A673 (cell line): Measurements from ENCODE around the gene PRKG1.

Source experiments
- EZH2 ChIP-seq: fragments of 200-600 bp; sonication (generic); IDR thresholded peaks from 2 replicates; pipeline ENCODE4 v1.6.1; 2017; ENCODE audit warnings: borderline replicate concordance, low read depth, mild to moderate bottlenecking, mixed read lengths, antibody characterized with exemption, low read length; ENCODE audit not compliant: poor library complexity, severe bottlenecking
- TF ChIP-seq, protein P1 (sequence below): fragments of 300-800, 200-600 bp; sonication (generic); conservative IDR thresholded peaks from 2 replicates; pipeline ENCODE4 v1.5.1; 2017; ENCODE audit warnings: low read depth, mild to moderate bottlenecking, antibody characterized with exemption, low read length, moderate library complexity, mixed read lengths

DNA sequence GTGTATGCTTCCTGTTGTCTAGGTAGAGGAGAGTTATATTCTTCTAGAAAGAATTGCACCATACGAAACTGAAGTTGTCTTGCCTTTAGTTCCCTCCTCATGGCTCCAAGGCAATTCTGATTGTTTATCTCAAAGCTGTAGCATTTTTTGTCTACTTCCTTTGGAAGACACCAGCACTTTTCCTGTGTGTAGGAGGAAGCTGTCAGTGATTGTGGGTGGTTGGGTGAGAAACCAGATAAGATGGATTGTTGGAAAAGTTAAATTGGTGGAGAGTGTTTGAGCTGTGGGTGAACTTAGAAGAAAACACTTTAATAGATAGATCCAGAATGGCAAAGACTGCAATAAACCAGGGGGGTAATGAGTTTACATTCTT, 637.2 kb downstream of the PRKG1 start:
- TF ChIP-seq EZH2, result no peak
- TF ChIP-seq, protein P1, sequence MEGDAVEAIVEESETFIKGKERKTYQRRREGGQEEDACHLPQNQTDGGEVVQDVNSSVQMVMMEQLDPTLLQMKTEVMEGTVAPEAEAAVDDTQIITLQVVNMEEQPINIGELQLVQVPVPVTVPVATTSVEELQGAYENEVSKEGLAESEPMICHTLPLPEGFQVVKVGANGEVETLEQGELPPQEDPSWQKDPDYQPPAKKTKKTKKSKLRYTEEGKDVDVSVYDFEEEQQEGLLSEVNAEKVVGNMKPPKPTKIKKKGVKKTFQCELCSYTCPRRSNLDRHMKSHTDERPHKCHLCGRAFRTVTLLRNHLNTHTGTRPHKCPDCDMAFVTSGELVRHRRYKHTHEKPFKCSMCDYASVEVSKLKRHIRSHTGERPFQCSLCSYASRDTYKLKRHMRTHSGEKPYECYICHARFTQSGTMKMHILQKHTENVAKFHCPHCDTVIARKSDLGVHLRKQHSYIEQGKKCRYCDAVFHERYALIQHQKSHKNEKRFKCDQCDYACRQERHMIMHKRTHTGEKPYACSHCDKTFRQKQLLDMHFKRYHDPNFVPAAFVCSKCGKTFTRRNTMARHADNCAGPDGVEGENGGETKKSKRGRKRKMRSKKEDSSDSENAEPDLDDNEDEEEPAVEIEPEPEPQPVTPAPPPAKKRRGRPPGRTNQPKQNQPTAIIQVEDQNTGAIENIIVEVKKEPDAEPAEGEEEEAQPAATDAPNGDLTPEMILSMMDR, result no peak
